Medulla oblongata (tissue), 1 donor: ENCODE measurements around the gene NECTIN4.
"Not testable (repeated sequence)": the region's sequence is repeated elsewhere in the genome, so short reads cannot be mapped to it uniquely, and the experiment has no call there.

Experiments
- DNase-seq: peaks from one replicate; pipeline ENCODE4 v3.0.0-alpha.2; 2015; ENCODE audit errors: extremely low spot score

The NECTIN4 gene

DNA sequence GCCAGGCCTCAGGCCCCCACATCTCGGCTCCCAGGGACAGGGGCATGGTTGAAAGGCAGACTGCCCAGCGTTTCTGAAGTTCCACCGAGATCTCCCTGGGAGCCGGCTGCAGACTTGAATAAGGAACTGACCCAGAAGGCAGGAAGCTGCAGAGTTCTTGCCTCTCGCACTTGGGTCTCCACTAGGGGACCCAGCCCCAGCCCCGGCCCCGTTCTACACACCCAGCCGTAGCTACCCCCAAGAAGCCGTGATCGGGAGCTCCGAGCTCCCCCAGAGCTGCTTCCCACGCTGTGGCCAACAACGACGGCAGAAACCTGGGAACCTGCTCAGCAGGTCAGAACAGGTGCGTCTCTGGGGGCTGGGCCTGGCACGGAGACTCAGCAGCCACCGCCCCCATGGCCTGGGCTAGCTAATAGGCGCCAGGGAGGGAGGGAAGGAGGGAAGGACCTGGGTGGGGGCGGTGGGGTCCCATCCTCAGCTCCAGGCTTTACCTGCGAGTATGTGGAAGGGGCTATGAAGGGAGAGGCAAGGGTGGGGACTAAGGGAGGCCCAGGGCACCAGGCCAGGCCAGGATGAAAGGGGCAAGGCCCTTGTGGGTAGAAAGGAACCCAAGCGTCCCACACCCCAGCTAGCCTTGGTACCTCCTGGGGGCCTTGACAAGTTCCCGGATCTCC is at the start of gene NECTIN4:
Gene NECTIN4 (minus strand): TSS at position 308 of the 674 bp plus-strand sequence. CDS start 262 bp downstream, at position 46.
- DNase-seq = no peak

DNA sequence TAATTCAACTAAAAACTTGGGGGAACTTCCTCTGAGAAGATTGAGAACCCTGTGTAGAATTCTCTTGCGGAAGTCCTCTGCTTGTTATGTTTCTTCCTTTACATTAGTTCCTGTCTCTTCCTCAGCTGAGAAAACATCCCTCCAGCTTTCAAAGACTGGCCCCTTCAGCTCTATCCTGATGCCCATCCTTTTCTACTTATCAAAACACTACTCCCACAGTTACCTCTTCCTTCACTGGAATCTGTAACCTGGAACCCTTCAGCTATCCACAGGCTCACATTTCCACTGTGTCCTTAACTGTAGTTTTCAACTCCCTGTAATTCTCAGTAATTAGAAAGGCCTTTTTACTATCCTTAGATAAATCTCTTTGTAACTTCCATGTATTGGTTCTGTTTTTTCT is 49.1 kb upstream of the NECTIN4 start:
- DNase-seq = no peak

- DNase-seq = no peak
Measured at GRCh38 chr1:161137881-161138280, 48.5 kb upstream of the NECTIN4 start.

- no peak for DNase-seq
Measured at GRCh38 chr1:161133220-161133740, 43.9 kb upstream of the NECTIN4 start.

DNA sequence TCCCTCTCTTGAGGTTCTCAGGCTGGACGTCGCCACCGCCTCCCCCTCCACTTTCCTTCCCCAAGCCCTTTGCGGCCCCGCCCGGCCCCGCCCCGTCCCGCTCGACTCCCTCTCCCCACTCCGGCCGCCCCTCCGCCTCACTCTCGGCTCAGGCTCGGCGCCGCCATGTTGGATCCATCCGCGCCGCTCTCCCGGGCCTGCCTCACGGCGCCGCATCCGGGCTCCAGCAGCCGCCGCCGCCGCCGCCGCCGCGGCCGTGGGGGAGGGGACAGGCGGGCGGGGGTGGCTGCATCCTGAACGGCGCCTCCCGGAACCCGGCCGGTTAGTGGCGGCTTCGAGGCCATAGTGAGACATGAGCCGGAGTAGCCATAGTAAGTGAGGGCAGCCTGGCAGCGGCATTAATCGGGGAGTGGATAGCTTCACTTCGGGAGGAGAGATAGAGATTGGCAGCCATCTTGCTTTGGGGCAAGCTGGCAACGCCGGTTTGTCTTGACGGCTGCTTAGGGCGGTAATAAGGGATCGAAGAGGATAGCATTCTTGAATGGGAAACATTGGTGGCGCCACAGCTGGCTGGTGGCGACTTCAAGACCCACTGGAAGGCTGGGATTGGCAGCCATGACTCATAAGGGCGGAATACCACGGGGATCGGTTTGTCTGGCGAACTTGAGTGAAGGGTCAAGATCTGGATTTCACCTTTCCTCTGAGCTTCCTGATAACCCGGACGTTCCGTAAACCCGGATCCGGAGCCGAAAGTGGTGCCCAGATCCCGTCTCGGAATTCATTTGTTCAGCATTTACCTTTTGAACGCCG is 43.3 kb upstream of the NECTIN4 start, which contains the start of gene DEDD:
Gene DEDD (minus strand): TSS at position 258 of the 810 bp plus-strand sequence. CDS start 8,205 bp downstream, outside the sequence.
- peak; percentile 98 for DNase-seq

DNA sequence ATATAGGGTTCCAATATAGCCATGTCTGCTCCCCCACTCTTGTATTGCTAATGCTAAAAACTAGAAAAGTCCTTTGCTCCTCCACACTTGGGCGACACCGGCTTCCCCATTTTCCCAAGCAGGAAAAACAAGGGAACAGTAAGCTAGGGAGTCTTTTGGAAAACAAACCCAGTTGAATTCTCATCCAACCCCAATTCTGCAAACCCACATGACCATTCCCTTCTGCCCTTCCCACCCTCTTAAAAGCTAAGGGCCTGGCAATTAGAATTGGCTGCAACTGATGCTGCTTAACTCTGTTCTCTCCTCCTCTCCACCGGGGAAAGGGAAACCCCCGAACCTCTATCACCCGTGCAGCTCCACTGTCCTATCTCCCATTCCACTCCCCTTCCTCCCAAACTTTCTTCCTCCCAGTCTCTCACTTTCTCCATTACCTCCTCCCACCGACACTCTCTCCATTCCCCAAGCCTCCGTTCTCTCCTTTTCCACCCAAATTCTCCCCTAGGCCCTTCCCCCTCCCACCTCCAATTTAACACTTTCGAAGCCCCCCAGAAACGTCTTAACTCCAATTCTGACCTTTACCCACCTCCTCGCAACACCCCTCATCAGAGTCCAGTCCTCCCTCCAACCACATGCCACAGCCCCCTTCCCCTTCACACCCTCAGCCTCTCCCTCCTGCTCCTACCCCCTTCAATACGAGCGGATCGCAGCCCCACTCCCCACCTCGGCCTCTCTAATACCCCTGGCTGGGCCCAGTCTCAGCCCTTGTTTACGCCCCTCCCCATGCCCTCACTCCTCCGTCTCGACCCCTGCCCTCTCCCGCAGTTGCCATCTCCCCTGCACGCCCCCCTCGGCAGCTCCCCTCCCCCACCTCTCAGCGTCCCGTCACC is 42.4 kb upstream of the NECTIN4 start:
- DNase-seq = peak; percentile 56

- no peak for DNase-seq
Measured at GRCh38 chr1:161130266-161130665, 40.9 kb upstream of the NECTIN4 start.

DNA sequence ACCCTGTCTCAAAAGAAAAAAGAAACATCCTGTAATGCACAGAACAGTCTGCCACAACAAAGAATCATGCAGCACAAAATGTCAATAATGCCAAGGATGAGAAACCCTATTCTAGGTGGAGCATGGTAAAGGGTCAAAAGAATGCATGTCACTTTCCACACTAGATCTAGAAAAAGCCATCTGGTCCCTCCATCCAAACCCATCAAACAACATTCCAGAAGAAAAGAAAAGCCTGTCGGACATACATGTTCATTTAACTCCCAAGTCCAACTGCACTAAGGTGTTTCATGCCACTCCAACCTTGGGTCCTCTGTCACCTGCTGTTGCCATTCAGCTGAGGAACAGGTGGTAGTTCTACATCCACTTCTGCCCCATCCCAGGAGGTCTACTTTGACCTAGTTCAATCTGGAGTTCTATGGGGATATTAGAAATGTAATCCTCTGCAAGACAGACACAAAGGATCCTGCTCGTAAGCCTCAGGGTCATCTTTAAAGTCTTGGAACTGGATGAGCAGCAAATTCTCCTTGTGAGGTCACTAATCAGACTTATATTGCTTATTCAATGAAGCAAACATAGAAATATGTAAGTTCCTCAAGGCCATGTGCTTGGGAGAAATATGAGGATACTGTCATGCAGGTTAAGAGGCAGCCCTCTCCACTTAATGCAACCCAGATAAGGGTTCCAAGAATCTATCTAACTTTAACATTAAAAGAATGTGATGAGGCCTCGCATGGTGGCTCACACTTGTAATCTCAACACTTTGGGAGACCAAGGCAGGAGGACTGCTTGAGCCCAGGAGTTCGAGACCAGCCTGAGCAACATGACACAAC is 39.4 kb upstream of the NECTIN4 start:
- DNase-seq = no peak

DNA sequence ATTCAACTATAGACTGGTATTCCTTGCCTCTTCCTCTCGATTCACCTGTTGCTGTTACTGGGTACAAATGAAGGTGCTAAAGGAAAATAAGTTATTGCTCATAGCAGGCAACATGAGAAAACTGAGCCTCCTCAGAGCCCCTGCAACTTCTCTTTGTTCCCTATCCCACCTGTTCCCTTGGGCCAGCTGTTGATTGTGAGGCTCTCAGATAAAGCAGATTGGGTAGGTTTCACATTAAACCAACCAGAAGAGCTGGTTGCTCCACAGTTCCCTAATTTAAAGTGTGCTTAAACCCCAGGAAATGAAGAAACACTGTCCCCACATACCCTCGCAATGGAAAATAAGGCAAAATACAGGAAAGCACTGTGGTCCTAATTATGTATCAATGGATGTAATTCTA is 38.3 kb upstream of the NECTIN4 start:
- no peak for DNase-seq

DNA sequence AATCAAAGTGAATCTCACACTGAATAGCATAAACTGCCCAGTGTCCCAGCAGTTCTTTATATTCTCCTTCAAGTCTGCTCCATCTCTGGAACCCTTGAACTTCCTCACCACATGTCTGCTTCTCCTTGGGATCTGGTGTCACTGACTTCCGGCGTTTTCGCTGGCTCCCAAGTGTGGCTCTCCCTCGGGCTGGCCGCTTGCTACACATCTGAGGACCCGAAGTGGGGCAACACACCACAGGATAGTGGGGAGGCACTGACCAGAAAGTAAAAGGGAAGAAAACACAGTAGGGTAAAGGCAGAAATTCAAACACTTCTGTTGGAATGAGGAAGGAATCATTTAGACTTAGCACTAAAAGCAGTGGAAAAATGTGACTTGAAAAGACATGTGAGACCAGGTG is 33.6 kb upstream of the NECTIN4 start:
- no peak for DNase-seq

DNA sequence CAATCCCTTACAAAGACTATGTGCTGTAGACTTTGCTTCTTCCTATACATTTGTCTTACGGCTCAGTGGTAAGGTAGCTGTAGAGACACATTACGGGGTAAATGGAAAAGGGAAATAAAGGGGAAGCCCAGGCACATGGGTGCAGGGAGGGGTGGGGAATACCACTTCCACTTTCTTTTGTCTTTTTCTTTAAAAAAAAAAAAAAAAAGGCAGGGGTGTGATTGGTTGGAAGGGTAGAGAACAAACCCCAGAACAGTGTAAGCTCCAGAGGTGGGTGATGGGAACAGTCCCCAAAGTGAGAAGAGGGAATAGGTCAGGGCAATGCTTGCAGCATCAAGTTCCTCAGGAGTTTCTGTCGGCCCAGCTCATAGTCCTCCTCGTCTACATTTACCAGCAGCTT is 32.5 kb upstream of the NECTIN4 start:
- DNase-seq = peak; percentile 56

DNA sequence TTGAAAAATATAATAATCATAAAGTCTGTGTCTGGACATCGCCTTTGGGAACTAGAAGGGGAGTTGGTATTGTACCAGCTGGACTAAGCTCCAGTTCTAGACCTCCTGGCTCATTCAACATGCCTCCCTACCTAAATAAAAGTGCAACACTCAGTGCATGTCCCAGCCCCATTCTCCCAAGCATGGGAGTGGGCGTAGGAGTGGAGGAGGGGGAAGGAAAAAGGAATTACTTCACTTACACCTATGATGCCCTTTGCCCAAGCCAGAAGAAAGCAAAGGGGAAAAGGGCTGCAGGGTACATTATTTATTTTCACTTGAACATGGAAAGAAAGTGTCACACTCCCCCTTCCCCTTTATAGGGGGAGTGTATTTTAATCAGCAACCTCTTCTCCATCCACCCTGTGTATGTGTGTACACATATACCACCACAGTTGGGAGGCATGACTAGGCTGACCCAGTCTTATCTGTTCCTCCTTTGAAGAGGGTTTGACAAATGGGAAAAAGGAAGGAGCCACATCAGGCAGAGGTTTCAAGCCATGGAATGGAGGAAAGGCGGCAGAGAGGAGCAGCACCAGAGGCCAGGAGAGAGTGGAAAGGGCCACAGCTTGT is 31.8 kb upstream of the NECTIN4 start:
- DNase-seq = no peak

- no peak for DNase-seq
Measured at GRCh38 chr1:161119092-161119903, 29.9 kb upstream of the NECTIN4 start.

DNA sequence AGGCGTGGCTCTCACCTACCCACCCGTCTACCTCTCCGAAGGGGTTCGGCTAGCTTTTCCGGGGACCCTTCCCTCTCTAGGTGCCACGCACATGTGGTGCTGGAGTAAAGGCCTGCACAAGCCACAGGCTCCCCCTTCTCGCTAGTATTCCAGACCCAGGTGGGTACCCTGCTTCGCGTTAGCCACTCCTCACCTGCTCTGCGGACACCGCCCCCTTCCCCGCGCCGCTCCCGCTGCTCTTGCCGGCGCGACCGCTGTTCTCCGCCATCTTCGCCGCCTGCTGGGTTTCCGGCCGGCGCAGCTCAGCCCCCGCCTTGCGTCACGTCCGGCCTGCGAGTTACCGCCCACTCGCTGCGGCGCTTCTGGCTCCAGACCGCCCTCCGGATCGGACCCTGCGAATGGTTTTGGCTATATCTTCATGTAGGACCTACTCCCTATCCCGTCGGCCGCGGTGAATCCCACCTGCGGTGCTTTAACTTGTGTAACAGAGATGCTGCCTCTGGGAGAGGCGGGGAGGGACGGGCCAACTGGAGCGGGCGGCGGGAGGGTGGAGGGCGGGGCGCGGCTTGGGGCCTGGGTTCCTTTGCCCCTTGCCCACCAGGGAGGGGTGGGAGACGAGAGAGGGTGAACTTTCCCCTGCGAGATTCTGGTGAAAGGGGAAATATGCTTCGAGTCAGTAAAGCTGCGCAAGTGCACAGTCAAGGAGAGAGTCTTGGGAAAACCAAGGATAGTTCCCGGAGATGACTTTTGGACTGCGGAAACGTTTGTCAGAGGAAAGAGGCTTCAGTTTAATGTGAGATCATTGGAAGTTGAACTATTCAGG is 28.6 kb upstream of the NECTIN4 start, which contains the start of the genes NIT1 and PFDN2:
Gene NIT1 (plus strand): TSS at position 347 of the 823 bp plus-strand sequence. CDS start 72 bp downstream, at position 419.
Gene PFDN2 (minus strand): TSS at position 279 of the 823 bp plus-strand sequence. CDS start 11 bp downstream, at position 268.
- DNase-seq = peak; percentile 84

- DNase-seq = not testable (repeated sequence)
Measured at GRCh38 chr1:161115961-161116360, 26.6 kb upstream of the NECTIN4 start.

DNA sequence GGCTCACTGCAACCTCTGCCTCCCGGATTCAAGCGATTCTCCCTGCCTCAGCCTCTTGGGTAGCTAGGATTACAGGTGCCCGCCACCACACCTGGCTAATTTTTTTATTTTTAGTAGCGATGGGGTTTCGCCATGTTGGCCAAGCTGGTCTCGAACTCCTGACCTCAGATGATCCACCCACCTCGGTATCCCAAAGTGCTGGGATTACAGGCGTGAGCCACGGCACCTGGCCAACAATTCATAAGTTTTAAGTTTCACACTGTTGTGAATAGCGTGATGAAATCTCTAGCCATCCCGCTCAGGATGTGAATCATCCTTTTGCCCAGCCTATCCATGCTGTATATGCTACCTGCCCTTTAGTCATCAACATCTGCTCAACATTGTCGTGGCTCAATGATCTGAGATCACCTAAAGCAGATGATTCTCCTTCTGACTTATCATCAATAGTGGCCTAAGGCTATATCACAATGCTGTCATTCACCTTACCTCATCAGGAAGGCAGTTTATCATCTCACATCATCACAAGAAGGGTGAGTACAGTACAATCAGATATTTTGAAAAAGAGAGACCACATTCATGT is 25.9 kb upstream of the NECTIN4 start:
- no peak for DNase-seq

DNA sequence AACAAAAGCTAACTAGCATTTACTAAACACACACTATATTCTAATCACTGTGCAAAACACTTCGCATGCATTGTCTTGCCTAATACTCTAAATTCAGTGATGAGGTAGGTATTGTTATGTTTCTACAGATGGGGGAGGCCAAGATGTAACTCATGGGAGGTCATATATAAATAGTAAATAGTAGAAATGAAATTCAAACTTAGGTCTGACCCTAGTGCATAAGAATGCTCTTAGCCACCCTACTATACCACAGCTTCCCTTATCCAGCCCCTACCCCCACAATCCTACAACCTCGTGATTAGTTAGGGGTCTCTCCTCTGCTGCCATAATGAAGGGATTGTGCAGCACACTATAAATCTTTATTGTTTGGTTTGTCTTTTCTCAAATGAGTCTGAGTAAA is 25.2 kb upstream of the NECTIN4 start:
- no peak for DNase-seq

- no peak for DNase-seq
Measured at GRCh38 chr1:161113915-161114314, 24.6 kb upstream of the NECTIN4 start.
